IMR-90 (cell line): ENCODE results near the gene TAOK1. TPM values are rescaled to one million over a fixed set of nuclear protein-coding genes. Genes with fewer than 3 reads are reported as not detected.

Experiments used
- ATAC-seq: fragments of 200-7000 bp; cut with Tn5 transposase; 2 replicates; pipeline ENCODE4 v1.9.1; 2020; ENCODE audit warnings: low read depth, mild to moderate bottlenecking, moderate library complexity
- BruUV-seq: library from RNA; stranded (reverse); fragments of 400-500 nt; replicated peaks from 2 replicates; lab custom pipeline; 2021; lab: Mats Ljungman, UMichigan
- CTCF ChIA-PET: fragments of 300-600 bp; formaldehyde crosslinking; extraction: SDS; loops from one replicate; lab custom pipeline; 2021; ENCODE audit warnings: antibody characterized with exemption; lab: Yijun Ruan, JAX
- POLR2A ChIA-PET: fragments of 300-600 bp; sonication (Branson Sonifier 250); formaldehyde crosslinking; loops from one replicate; lab custom pipeline; 2022; ENCODE audit warnings: antibody characterized with exemption; ENCODE audit not compliant: unreplicated experiment; lab: Charles Lee
- DNase-seq: peaks from one replicate; pipeline ENCODE4 v3.0.0; 2013
- H2AFZ ChIP-seq: replicated peaks from 2 replicates; pipeline ENCODE3; 2013; ENCODE audit warnings: low read length, mild to moderate bottlenecking; ENCODE audit not compliant: poor library complexity
- H2AK5ac ChIP-seq: 2 replicates; pipeline ENCODE4 v1.6.1; 2013; ENCODE audit warnings: low read depth, low read length, inconsistent platforms
- H2AK9ac ChIP-seq: replicated peaks from 2 replicates; pipeline ENCODE3; 2013; ENCODE audit warnings: mild to moderate bottlenecking, low read depth, low read length, moderate library complexity; ENCODE audit not compliant: poor library complexity
- H2BK120ac ChIP-seq: 2 replicates; pipeline ENCODE4 v1.6.1; 2013; ENCODE audit warnings: low read depth, low read length, inconsistent platforms
- H2BK15ac ChIP-seq: 3 replicates; pipeline ENCODE4 v1.6.1; 2013; ENCODE audit warnings: low read depth, low read length, inconsistent platforms
- H2BK20ac ChIP-seq: 2 replicates; pipeline ENCODE4 v1.6.1; 2013; ENCODE audit warnings: low read depth, mild to moderate bottlenecking, inconsistent platforms, low read length, moderate library complexity
- H2BK5ac ChIP-seq: 2 replicates; pipeline ENCODE4 v1.6.1; 2013; ENCODE audit warnings: mild to moderate bottlenecking, low read depth, low read length, inconsistent platforms; ENCODE audit not compliant: poor library complexity, severe bottlenecking
- H3K14ac ChIP-seq: replicated peaks from 2 replicates; pipeline ENCODE4 v1.6.1; 2013; ENCODE audit warnings: low read depth, low read length, inconsistent platforms
- H3K18ac ChIP-seq: 2 replicates; pipeline ENCODE4 v1.6.1; 2013; ENCODE audit warnings: low read depth, low read length, control low read depth
- H3K23ac ChIP-seq: 2 replicates; pipeline ENCODE4 v1.6.1; 2013; ENCODE audit warnings: low read depth, low read length, inconsistent platforms
- H3K27ac ChIP-seq: 2 replicates; pipeline ENCODE4 v1.5.1; 2013; ENCODE audit warnings: mild to moderate bottlenecking, control low read depth, low read length; ENCODE audit not compliant: insufficient read depth
- H3K27me3 ChIP-seq: 2 replicates; pipeline ENCODE4 v1.6.1; 2013; ENCODE audit warnings: low read length; ENCODE audit not compliant: control insufficient read depth, insufficient read depth
- H3K36me3 ChIP-seq: 2 replicates; pipeline ENCODE4 v1.6.1; 2013; ENCODE audit warnings: low read length, mixed read lengths; ENCODE audit not compliant: control insufficient read depth, insufficient read depth
- H3K4ac ChIP-seq: 2 replicates; pipeline ENCODE4 v1.6.1; 2013; ENCODE audit warnings: low read depth, low read length, inconsistent platforms
- H3K4me1 ChIP-seq: 2 replicates; pipeline ENCODE4 v1.6.1; 2013; ENCODE audit warnings: low read length, mixed read lengths; ENCODE audit not compliant: control insufficient read depth, insufficient read depth
- H3K4me2 ChIP-seq: 2 replicates; pipeline ENCODE4 v1.6.1; 2013; ENCODE audit warnings: low read depth, mild to moderate bottlenecking, control low read depth, low read length, moderate library complexity
- H3K4me3 ChIP-seq: 2 replicates; pipeline ENCODE4 v1.5.1; 2013; ENCODE audit warnings: low read depth, mild to moderate bottlenecking, control low read depth, low read length, moderate library complexity; ENCODE audit not compliant: insufficient read depth
- H3K56ac ChIP-seq: 2 replicates; pipeline ENCODE4 v1.6.1; 2013; ENCODE audit warnings: low read length, inconsistent platforms; ENCODE audit not compliant: insufficient read depth; ENCODE audit errors: extremely low read depth
- H3K79me1 ChIP-seq, 2 experiments: 2 replicates each; pipeline ENCODE4 v1.6.1; 2013; ENCODE audit warnings: low read length in 2 of 2, inconsistent platforms in 1 of 2, low read depth in 1 of 2
- H3K9ac ChIP-seq: 2 replicates; pipeline ENCODE4 v1.6.1; 2013; ENCODE audit warnings: low read depth, low read length, control low read depth
- H3K9me1 ChIP-seq: 2 replicates; pipeline ENCODE4 v1.6.1; 2013; ENCODE audit warnings: low read length, inconsistent platforms; ENCODE audit not compliant: insufficient read depth
- H3K9me3 ChIP-seq: 2 replicates; pipeline ENCODE4 v1.6.1; 2013; ENCODE audit warnings: low read length; ENCODE audit not compliant: control insufficient read depth, insufficient read depth
- H4K20me1 ChIP-seq: 2 replicates; pipeline ENCODE4 v1.6.1; 2013; ENCODE audit warnings: low read length, inconsistent platforms; ENCODE audit not compliant: insufficient read depth
- H4K5ac ChIP-seq: 2 replicates; pipeline ENCODE4 v1.6.1; 2013; ENCODE audit warnings: mild to moderate bottlenecking, low read depth, low read length, control low read depth
- H4K8ac ChIP-seq, 2 experiments: 2 replicates each; pipeline ENCODE4 v1.6.1; 2013; ENCODE audit warnings: low read depth in 2 of 2, low read length in 2 of 2, control low read depth in 1 of 2, inconsistent platforms in 1 of 2
- H4K91ac ChIP-seq: 2 replicates; pipeline ENCODE4 v1.6.1; 2013; ENCODE audit warnings: low read depth, low read length, inconsistent platforms; ENCODE audit not compliant: insufficient read depth
- FOS ChIP-seq: fragments of 150-350 bp; IDR thresholded peaks from 2 replicates; pipeline ENCODE4 v1.6.1; 2016; ENCODE audit warnings: low read depth, low read length
- MAZ ChIP-seq: IDR thresholded peaks from 2 replicates; pipeline ENCODE4 v1.6.1; 2012; ENCODE audit warnings: low read depth, mild to moderate bottlenecking, low read length, improper control_type of control experiment, moderate library complexity, borderline replicate concordance
- MXI1 ChIP-seq: IDR thresholded peaks from 2 replicates; pipeline ENCODE4 v1.6.1; 2012; ENCODE audit warnings: low read depth, mild to moderate bottlenecking, low read length, moderate library complexity, borderline replicate concordance
- NFE2L2 ChIP-seq: fragments of 150-350 bp; IDR thresholded peaks from 2 replicates; pipeline ENCODE4 v1.6.1; 2016; ENCODE audit warnings: low read depth, mild to moderate bottlenecking, low read length
- POLR2A ChIP-seq: IDR thresholded peaks from 2 replicates; pipeline ENCODE4 v1.6.1; 2012; ENCODE audit warnings: mild to moderate bottlenecking, low read depth, low read length
- RFX5 ChIP-seq: IDR thresholded peaks from 2 replicates; pipeline ENCODE4 v1.8.0; 2012; ENCODE audit warnings: low read depth, mild to moderate bottlenecking, low read length, moderate library complexity
- WGBS, 2 experiments: methylation state at CpG; one replicate each; pipeline versions ENCODE4 v1.1.5 to v1.1.7; 2013; ENCODE audit warnings: missing lambda C conversion rate in 2 of 2; ENCODE audit not compliant: insufficient read length in 1 of 2; ENCODE audit errors: extremely low coverage in 2 of 2; 5-methylcytosine and 5-hydroxymethylcytosine counted together
- dilution Hi-C: fragments of 300-500 bp; cut with HindIII; formaldehyde crosslinking; loops from one replicate; pipeline ENCODE4 v1.14.3; 2018; ENCODE audit warnings: low sequenced_read_pairs; ENCODE audit not compliant: unreplicated experiment
- in situ Hi-C: fragments of 300-500 bp; cut with MboI; formaldehyde crosslinking; loops from 3 replicates; pipeline ENCODE4 v1.14.3; 2019; ENCODE audit warnings: low sequenced_read_pairs, inconsistent platforms, mixed read lengths
- intact Hi-C: fragments of 100-400 bp; cut with micrococcal nuclease; formaldehyde crosslinking; loops from 2 replicates; pipeline ENCODE4 v1.10.0; 2022
- polyA plus RNA-seq, 3 experiments: library from polyadenylated mRNA; depleted of rRNA; stranded (reverse); fragments of >200 nt; gene quantifications; 2 replicates each; pipeline ENCODE4 v1.2.3, GENCODE V29; 2012; ENCODE audit warnings: low replicate concordance in 1 of 3
- total RNA-seq: library from RNA; depleted of rRNA; stranded (reverse); fragments of >200 nt; gene quantifications from 2 replicates; pipeline ENCODE4 v1.2.3, GENCODE V29; 2012

TAOK1 gene
- total and polyA plus RNA-seq, 2 of the 4 experiments (the other 2 are of a cell fraction), result 9.8 to 91.8 TPM

GRCh38 chr17:29565643-29566472, 175.7 kb downstream of the TAOK1 start (continued):
- TF ChIP-seq RFX5 (no peak), NFE2L2 (no peak)

DNA sequence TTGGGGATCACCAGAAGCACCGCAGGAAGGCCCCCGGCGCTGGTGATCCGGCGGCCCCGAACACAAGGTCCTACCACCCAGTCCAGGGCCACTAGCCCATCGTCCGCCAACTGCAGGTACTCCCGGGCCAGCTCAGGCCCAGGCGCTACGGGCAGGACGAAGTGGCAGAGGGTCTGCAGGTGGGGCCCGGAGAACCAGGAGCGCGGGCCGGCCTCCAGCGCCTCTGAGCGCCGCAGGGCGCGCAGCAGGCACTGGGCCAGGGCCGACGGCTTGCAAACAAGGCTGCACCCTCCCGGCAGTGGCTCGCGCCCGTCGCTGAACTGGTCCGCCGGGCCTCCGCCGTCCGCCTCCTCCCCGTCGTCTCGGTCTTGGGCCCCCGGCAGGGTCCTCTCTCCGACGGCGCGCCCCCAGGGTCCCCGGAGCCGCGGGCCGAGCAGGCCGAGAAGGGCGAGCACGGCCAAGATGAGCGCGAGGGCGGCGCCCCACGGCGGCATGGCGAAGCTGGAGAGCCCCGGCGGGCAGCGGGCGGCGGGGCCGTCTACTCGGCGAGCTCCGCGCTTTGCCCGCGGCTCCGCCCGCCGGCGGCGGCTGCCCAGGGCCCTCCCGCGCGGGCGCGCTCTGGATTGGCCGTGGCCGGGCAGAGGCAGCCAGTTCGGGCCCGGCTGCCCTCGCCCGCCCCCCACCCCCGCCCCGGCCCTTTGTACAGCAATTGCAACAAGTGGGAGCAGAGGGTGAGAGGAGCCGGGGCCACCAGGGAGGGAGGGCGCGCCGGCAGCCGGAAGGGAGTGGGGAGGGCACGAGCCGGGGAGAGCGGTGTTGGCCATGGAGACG, 176.5 kb downstream of the TAOK1 start, which contains the start of gene ABHD15:
Gene ABHD15 (minus strand): TSS at position 565 of the 831 bp plus-strand sequence. CDS start 71 bp downstream, at position 494.
- Histone ChIP-seq H3K56ac (no peak within 1 kb of the TSS), H2AK5ac (peak within 1 kb of the TSS; percentile 29; the same call in 1 of the 2 replicates), H2BK120ac (no peak within 1 kb of the TSS), H3K79me1 (peaks cover 5 to 37% of the 10 kb centered on the region in 2 experiments), H3K9ac (peak within 1 kb of the TSS; percentile 62), H3K4me2 (peak within 1 kb of the TSS; percentile 92), H3K4ac (peak within 1 kb of the TSS; percentile 63), H2BK20ac (no peak within 1 kb of the TSS), H2AK9ac (peak within 1 kb of the TSS; percentile 80), H3K23ac (peak within 1 kb of the TSS; percentile 54; the same call in 1 of the 2 replicates), H4K5ac (no peak within 1 kb of the TSS), H3K4me3 (peak within 1 kb of the TSS; percentile 97), H3K4me1 (peaks cover 3% of the 10 kb centered on the region), H3K18ac (no peak within 1 kb of the TSS), H4K91ac (no peak within 1 kb of the TSS), H2BK5ac (no peak within 1 kb of the TSS), H3K27ac (peak within 1 kb of the TSS; percentile 78), H4K20me1 (no peaks in the 10 kb centered on the region), H2AFZ (peak within 1 kb of the TSS; percentile 96), H3K36me3 (peaks cover 10% of the 10 kb centered on the region; the same call in 1 of the 2 replicates), H2BK15ac (no peak within 1 kb of the TSS), H3K9me3 (no peaks in the 10 kb centered on the region), H3K9me1 (peaks cover 2% of the 10 kb centered on the region; the same call in 1 of the 2 replicates), H3K27me3 (no peaks in the 10 kb centered on the region), H4K8ac (peak within 1 kb of the TSS; percentile 50 to 67; a peak in 2 of 4 replicates), H3K14ac (peak within 1 kb of the TSS; percentile 67; the same call in 1 of the 2 replicates)
- 7% methylated on average over 42 of the region's 94 CpGs; no CpG with 5 or more reads in 1 of the 2 experiments for WGBS, 2 experiments
- ChIA-PET POLR2A (no interaction called here), CTCF (interaction anchor here (0.6 to 1.2 kb wide), 2 partner anchors 22 to 197 kb away, joined by 3 to 4 read pairs; no protein-coding TSS in a partner anchor)
- TF ChIP-seq MAZ (0 out of 2 replicates have a peak, but pooled peaks have one; percentile 4), POLR2A (no peak), FOS (no peak), RFX5 (no peak), MXI1 (no peak)
- DNase-seq (peak; percentile 59), ATAC-seq (peak; percentile 62)
- dilution Hi-C loops, result no loop called here
- BruUV-seq, result no TSS peak
- intact Hi-C loops, result loop anchor here (10.0 kb wide), 1 partner anchor 422 kb away; no protein-coding TSS in a partner anchor
- in situ Hi-C loops, result no loop called here
